GM12891 (cell line): ENCODE data around the gene MAST2.

Source experiments
- DNase-seq: peaks from one replicate; pipeline ENCODE4 v3.0.0; 2011; ENCODE audit warnings: low spot score; ENCODE audit not compliant: insufficient read length
- FAIRE-seq: peaks from 2 replicates; lab custom pipeline; 2011; peaks lifted over from hg19 to GRCh38; lab: Jason Lieb, UNC
- PAX5 ChIP-seq: IDR thresholded peaks from 2 replicates; pipeline ENCODE4 v1.6.1; 2011; ENCODE audit warnings: low read length, moderate library complexity, mild to moderate bottlenecking; ENCODE audit not compliant: insufficient read depth, severe bottlenecking
- POLR2A ChIP-seq: IDR thresholded peaks from 2 replicates; pipeline ENCODE4 v1.6.1; 2011; ENCODE audit warnings: low read depth, low read length, control low read depth
- POLR2AphosphoS5 ChIP-seq: IDR thresholded peaks from 2 replicates; pipeline ENCODE4 v1.6.1; 2011; ENCODE audit warnings: low read depth, low read length, control low read depth
- POU2F2 ChIP-seq: IDR thresholded peaks from 2 replicates; pipeline ENCODE4 v1.6.1; 2011; ENCODE audit warnings: low read depth, mild to moderate bottlenecking, control low read depth, low read length, moderate library complexity
- SPI1 ChIP-seq: IDR thresholded peaks from 2 replicates; pipeline ENCODE4 v1.6.1; 2011; ENCODE audit warnings: low read depth, low read length, control low read depth
- TAF1 ChIP-seq: IDR thresholded peaks from 2 replicates; pipeline ENCODE4 v1.6.1; 2011; ENCODE audit warnings: low read depth, low read length, control low read depth

Gene MAST2

DNA sequence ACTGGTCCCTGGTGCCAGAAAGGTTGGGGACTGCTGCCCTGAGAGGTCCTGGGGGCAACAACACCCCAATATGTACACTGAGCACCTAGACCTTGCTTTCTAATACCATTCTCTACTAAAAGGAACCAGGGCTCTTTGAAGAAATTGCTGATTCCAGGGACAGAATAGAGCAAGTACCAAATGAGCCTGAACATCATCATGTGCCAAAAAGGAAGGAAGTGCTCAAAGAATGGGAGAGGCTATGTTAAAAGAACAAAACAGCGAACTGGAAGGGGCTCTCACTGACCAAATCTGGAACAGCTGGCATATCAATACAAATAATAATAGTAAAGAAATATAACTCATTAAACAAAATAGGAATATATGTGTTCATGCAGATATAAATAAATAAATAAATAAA lies 278.2 kb downstream of the MAST2 start:
- TF ChIP-seq POLR2A (no peak), SPI1 (no peak), TAF1 (no peak), POLR2AphosphoS5 (no peak), PAX5 (no peak), POU2F2 (no peak)
- DNase-seq (no peak), FAIRE-seq (no peak)

DNA sequence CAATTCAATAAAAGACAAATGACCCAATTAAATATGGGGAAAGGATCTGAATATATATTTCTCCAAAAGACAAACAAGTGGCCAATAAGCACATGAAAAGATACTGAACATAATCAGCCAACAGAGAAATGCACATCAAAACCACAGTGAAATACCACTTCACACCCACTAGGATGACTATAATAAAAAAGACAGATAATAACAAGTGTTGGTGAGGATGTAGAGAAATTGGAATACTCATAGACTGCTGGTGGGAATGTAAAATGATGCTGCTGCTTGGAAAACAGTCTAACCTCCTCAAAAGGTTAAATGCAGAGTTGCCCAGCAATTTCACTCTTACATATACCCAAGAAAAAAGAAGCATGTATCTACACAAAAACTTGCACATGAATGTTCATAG lies 280.2 kb downstream of the MAST2 start:
- no peak for FAIRE-seq
- no peak for TF ChIP-seq POU2F2
- TF ChIP-seq PAX5: no peak
- TF ChIP-seq POLR2A: no peak
- TF ChIP-seq TAF1: no peak
- no peak for TF ChIP-seq POLR2AphosphoS5
- TF ChIP-seq SPI1: no peak
- no peak for DNase-seq

DNA sequence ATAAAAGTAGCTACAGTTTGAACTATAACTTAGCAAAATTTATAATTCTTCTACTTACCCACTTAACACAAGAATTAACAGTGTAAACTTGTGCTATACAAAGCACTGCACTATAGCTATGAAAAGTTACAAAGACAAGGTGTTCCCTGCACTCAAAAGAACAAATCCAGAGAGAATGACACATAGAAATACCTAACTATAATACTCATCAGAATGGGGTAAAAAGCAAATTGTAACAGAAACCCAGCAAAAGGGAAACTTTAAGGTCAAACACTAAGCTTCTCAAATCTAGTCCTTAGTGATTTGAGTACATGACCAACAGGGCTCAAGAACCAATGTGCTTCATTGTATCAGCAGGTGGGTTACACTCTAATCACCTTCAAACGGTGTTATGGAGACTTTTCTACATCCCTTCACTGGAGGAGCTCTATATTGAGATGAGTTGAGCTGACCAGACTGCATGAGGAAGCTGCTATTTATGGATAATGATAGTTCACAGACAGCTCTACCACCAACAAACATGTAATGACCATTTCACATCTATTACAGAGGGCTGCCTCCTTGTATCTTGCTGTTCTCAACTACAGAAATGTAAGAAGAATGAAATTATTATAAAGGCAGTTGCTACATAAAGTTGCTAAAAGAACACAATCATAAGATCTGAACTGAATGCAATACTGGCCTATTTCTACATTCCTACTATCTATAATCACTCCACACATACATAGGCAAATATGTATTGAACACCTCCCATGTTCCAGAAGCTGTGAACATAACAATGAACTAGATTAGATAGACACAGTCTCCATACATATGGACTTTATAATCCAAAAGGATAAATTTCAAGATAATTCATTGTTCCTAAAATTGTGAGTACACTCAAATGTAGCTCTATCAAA lies 281.4 kb downstream of the MAST2 start:
- DNase-seq (no peak), FAIRE-seq (no peak)
- no peak for TF ChIP-seq PAX5
- no peak for TF ChIP-seq POLR2AphosphoS5
- no peak for TF ChIP-seq POLR2A
- no peak for TF ChIP-seq TAF1
- no peak for TF ChIP-seq SPI1
- TF ChIP-seq POU2F2: no peak
